Measurements from ENCODE around the gene LMAN2L.

Gene LMAN2L

GRCh38 chr2:96787411-96787810 lies 47.5 kb upstream of the LMAN2L start:
- WGBS, 2 donors (ENCODE audit: extremely low coverage in 2 of 2, insufficient read length in 2 of 2, insufficient replicate concordance in 1 of 2) = no CpG with 5 or more reads among the region's 3 CpGs

GRCh38 chr2:96783388-96783787 lies 43.5 kb upstream of the LMAN2L start:
- no peak overlapping the region for H3K27ac ChIP-seq (replicated peaks; ENCODE audit: low read length)
- H3K79me1 ChIP-seq (ENCODE audit: low read depth, low read length) = peaks cover 1% of the 10 kb centered on the region
- H3K4me2 ChIP-seq (ENCODE audit: insufficient read depth, low read length, poor library complexity, severe bottlenecking) = no peak overlapping the region
- H3K14ac ChIP-seq (ENCODE audit: low read length) = no peak overlapping the region
- no peak overlapping the region for H2BK5ac ChIP-seq (ENCODE audit: low read length)
- H3K27me3 ChIP-seq (ENCODE audit: control insufficient read depth in 3 of 3, insufficient read depth in 3 of 3, low read depth in 1 of 3, low read length in 3 of 3) = no peaks in the 10 kb centered on the region
- H4K91ac ChIP-seq (ENCODE audit: low read depth, low read length, poor library complexity) = no peak overlapping the region
- H2BK120ac ChIP-seq (ENCODE audit: low read depth, low read length) = no peak overlapping the region
- peaks cover 0 to 3% of the 10 kb centered on the region in 2 donors for H3K4me1 ChIP-seq (ENCODE audit: control insufficient read depth in 2 of 2, insufficient read depth in 1 of 2, low read depth in 1 of 2, low read length in 2 of 2)
- H3K23ac ChIP-seq (ENCODE audit: low read depth, low read length, poor library complexity) = no peak overlapping the region
- no peak overlapping the region for H3K4me3 ChIP-seq (ENCODE audit: low read length in 2 of 2)
- no CpG with 5 or more reads among the region's 4 CpGs for WGBS, 2 donors (ENCODE audit: extremely low coverage in 2 of 2, insufficient read length in 2 of 2, insufficient replicate concordance in 1 of 2)
- no peak for DNase-seq (ENCODE audit: low spot score)
- no peak overlapping the region for H3K9ac ChIP-seq (ENCODE audit: low read depth, low read length, poor library complexity)
- H3K36me3 ChIP-seq (replicated peaks in 1 of 2; ENCODE audit: control insufficient read depth in 2 of 2, insufficient read depth in 2 of 2, low read length in 2 of 2) = no peaks in the 10 kb centered on the region
- no peak overlapping the region for H2BK12ac ChIP-seq (ENCODE audit: low read length)
- H3K18ac ChIP-seq (ENCODE audit: low read length) = no peak overlapping the region
- no peaks in the 10 kb centered on the region for H3K9me3 ChIP-seq (replicated peaks in 1 of 2; ENCODE audit: control insufficient read depth in 2 of 2, insufficient read depth in 1 of 2, low read depth in 1 of 2, low read length in 2 of 2)
- H2AK5ac ChIP-seq (ENCODE audit: low read depth, low read length) = no peak overlapping the region
- H3K4ac ChIP-seq (ENCODE audit: low read length) = no peak overlapping the region
- no peak overlapping the region for H2BK15ac ChIP-seq (ENCODE audit: low read length)
- no peak overlapping the region for H4K8ac ChIP-seq (ENCODE audit: low read depth, low read length)
- H2AFZ ChIP-seq (ENCODE audit: low read length) = no peak overlapping the region

More at GRCh38 chr2:96787411-96787810, 47.5 kb upstream of the LMAN2L start:
- Histone ChIP-seq H3K27me3 (ENCODE audit: control insufficient read depth in 3 of 3, insufficient read depth in 3 of 3, low read depth in 1 of 3, low read length in 3 of 3) (no peaks in the 10 kb centered on the region), H3K9me3 (replicated peaks in 1 of 2; ENCODE audit: control insufficient read depth in 2 of 2, insufficient read depth in 1 of 2, low read depth in 1 of 2, low read length in 2 of 2) (no peaks in the 10 kb centered on the region), H3K23ac (ENCODE audit: low read depth, low read length, poor library complexity) (no peak overlapping the region), H4K91ac (ENCODE audit: low read depth, low read length, poor library complexity) (no peak overlapping the region), H3K27ac (replicated peaks; ENCODE audit: low read length) (no peak overlapping the region), H2AFZ (ENCODE audit: low read length) (no peak overlapping the region), H3K14ac (ENCODE audit: low read length) (no peak overlapping the region), H3K9ac (ENCODE audit: low read depth, low read length, poor library complexity) (no peak overlapping the region), H3K4me3 (ENCODE audit: low read length in 2 of 2) (no peak overlapping the region), H2BK120ac (ENCODE audit: low read depth, low read length) (no peak overlapping the region), H2AK5ac (ENCODE audit: low read depth, low read length) (no peak overlapping the region), H4K8ac (ENCODE audit: low read depth, low read length) (no peak overlapping the region), H3K36me3 (replicated peaks in 1 of 2; ENCODE audit: control insufficient read depth in 2 of 2, insufficient read depth in 2 of 2, low read length in 2 of 2) (no peaks in the 10 kb centered on the region), H3K4me1 (ENCODE audit: control insufficient read depth in 2 of 2, insufficient read depth in 1 of 2, low read depth in 1 of 2, low read length in 2 of 2) (peaks cover 0 to 5% of the 10 kb centered on the region in 2 donors), H2BK5ac (ENCODE audit: low read length) (no peak overlapping the region), H3K79me1 (ENCODE audit: low read depth, low read length) (peaks cover 3% of the 10 kb centered on the region), H3K18ac (ENCODE audit: low read length) (no peak overlapping the region), H2BK15ac (ENCODE audit: low read length) (no peak overlapping the region), H3K4ac (ENCODE audit: low read length) (no peak overlapping the region), H2BK12ac (ENCODE audit: low read length) (no peak overlapping the region), H3K4me2 (ENCODE audit: insufficient read depth, low read length, poor library complexity, severe bottlenecking) (no peak overlapping the region)
- no peak for DNase-seq (ENCODE audit: low spot score)

GRCh38 chr2:96775160-96775559 lies 35.3 kb upstream of the LMAN2L start:
- no peak overlapping the region for H3K4me3 ChIP-seq (ENCODE audit: low read length in 2 of 2)

GRCh38 chr2:96773922-96774321 lies 34.1 kb upstream of the LMAN2L start:
- no peak overlapping the region for H4K8ac ChIP-seq (ENCODE audit: low read depth, low read length)
- no peak overlapping the region for H3K14ac ChIP-seq (ENCODE audit: low read length)
- H3K23ac ChIP-seq (ENCODE audit: low read depth, low read length, poor library complexity) = no peak overlapping the region
- no peak overlapping the region for H2AK5ac ChIP-seq (ENCODE audit: low read depth, low read length)
- no peak overlapping the region for H2BK12ac ChIP-seq (ENCODE audit: low read length)
- no peaks in the 10 kb centered on the region for H3K36me3 ChIP-seq (replicated peaks in 1 of 2; ENCODE audit: control insufficient read depth in 2 of 2, insufficient read depth in 2 of 2, low read length in 2 of 2)
- peaks cover 5% of the 10 kb centered on the region for H3K79me1 ChIP-seq (ENCODE audit: low read depth, low read length)
- DNase-seq (ENCODE audit: low spot score) = no peak
- no peak overlapping the region for H3K9ac ChIP-seq (ENCODE audit: low read depth, low read length, poor library complexity)
- no peaks in the 10 kb centered on the region for H3K9me3 ChIP-seq (replicated peaks in 1 of 2; ENCODE audit: control insufficient read depth in 2 of 2, insufficient read depth in 1 of 2, low read depth in 1 of 2, low read length in 2 of 2)
- no peak overlapping the region for H3K27ac ChIP-seq (replicated peaks; ENCODE audit: low read length)
- no peak overlapping the region for H3K4me2 ChIP-seq (ENCODE audit: insufficient read depth, low read length, poor library complexity, severe bottlenecking)
- no peak overlapping the region for H4K91ac ChIP-seq (ENCODE audit: low read depth, low read length, poor library complexity)
- H2BK120ac ChIP-seq (ENCODE audit: low read depth, low read length) = no peak overlapping the region
- H3K27me3 ChIP-seq (ENCODE audit: control insufficient read depth in 3 of 3, insufficient read depth in 3 of 3, low read depth in 1 of 3, low read length in 3 of 3) = no peaks in the 10 kb centered on the region
- WGBS, 2 donors (ENCODE audit: extremely low coverage in 2 of 2, insufficient read length in 2 of 2, insufficient replicate concordance in 1 of 2) = no CpG with 5 or more reads among the region's 7 CpGs
- H3K4ac ChIP-seq (ENCODE audit: low read length) = no peak overlapping the region
- peaks cover 0 to 7% of the 10 kb centered on the region in 2 donors for H3K4me1 ChIP-seq (ENCODE audit: control insufficient read depth in 2 of 2, insufficient read depth in 1 of 2, low read depth in 1 of 2, low read length in 2 of 2)
- no peak overlapping the region for H2BK15ac ChIP-seq (ENCODE audit: low read length)
- H2AFZ ChIP-seq (ENCODE audit: low read length) = no peak overlapping the region
- H3K4me3 ChIP-seq (ENCODE audit: low read length in 2 of 2) = no peak overlapping the region
- H2BK5ac ChIP-seq (ENCODE audit: low read length) = no peak overlapping the region
- no peak overlapping the region for H3K18ac ChIP-seq (ENCODE audit: low read length)

More at GRCh38 chr2:96775160-96775559, 35.3 kb upstream of the LMAN2L start:
- no peak overlapping the region for H3K9ac ChIP-seq (ENCODE audit: low read depth, low read length, poor library complexity)
- no peak overlapping the region for H4K91ac ChIP-seq (ENCODE audit: low read depth, low read length, poor library complexity)
- no peak overlapping the region for H2BK5ac ChIP-seq (ENCODE audit: low read length)
- H3K36me3 ChIP-seq (replicated peaks in 1 of 2; ENCODE audit: control insufficient read depth in 2 of 2, insufficient read depth in 2 of 2, low read length in 2 of 2) = no peaks in the 10 kb centered on the region
- H2BK120ac ChIP-seq (ENCODE audit: low read depth, low read length) = no peak overlapping the region
- H2AFZ ChIP-seq (ENCODE audit: low read length) = no peak overlapping the region
- no peak overlapping the region for H3K14ac ChIP-seq (ENCODE audit: low read length)
- H3K27ac ChIP-seq (replicated peaks; ENCODE audit: low read length) = no peak overlapping the region
- H3K23ac ChIP-seq (ENCODE audit: low read depth, low read length, poor library complexity) = no peak overlapping the region
- no peak overlapping the region for H2BK12ac ChIP-seq (ENCODE audit: low read length)
- no peak overlapping the region for H4K8ac ChIP-seq (ENCODE audit: low read depth, low read length)
- H3K79me1 ChIP-seq (ENCODE audit: low read depth, low read length) = peaks cover 5% of the 10 kb centered on the region
- H2BK15ac ChIP-seq (ENCODE audit: low read length) = no peak overlapping the region
- no peak overlapping the region for H3K18ac ChIP-seq (ENCODE audit: low read length)
- H3K4me1 ChIP-seq (ENCODE audit: control insufficient read depth in 2 of 2, insufficient read depth in 1 of 2, low read depth in 1 of 2, low read length in 2 of 2) = peaks cover 0 to 5% of the 10 kb centered on the region in 2 donors
- H3K27me3 ChIP-seq (ENCODE audit: control insufficient read depth in 3 of 3, insufficient read depth in 3 of 3, low read depth in 1 of 3, low read length in 3 of 3) = no peaks in the 10 kb centered on the region
- H3K4ac ChIP-seq (ENCODE audit: low read length) = no peak overlapping the region
- WGBS, 2 donors (ENCODE audit: extremely low coverage in 2 of 2, insufficient read length in 2 of 2, insufficient replicate concordance in 1 of 2) = no CpG with 5 or more reads among the region's 1 CpG
- no peak overlapping the region for H3K4me2 ChIP-seq (ENCODE audit: insufficient read depth, low read length, poor library complexity, severe bottlenecking)
- no peak overlapping the region for H2AK5ac ChIP-seq (ENCODE audit: low read depth, low read length)
- no peaks in the 10 kb centered on the region for H3K9me3 ChIP-seq (replicated peaks in 1 of 2; ENCODE audit: control insufficient read depth in 2 of 2, insufficient read depth in 1 of 2, low read depth in 1 of 2, low read length in 2 of 2)
- DNase-seq (ENCODE audit: low spot score) = no peak

Measured in neuronal stem cell (in vitro differentiated cells).